ENCODE data around the gene PRR13.
A peak's percentile ranks its signal among the peaks of the same experiment; 100 is the strongest.
"Not testable (repeated sequence)": the region's sequence is repeated elsewhere in the genome, so short reads cannot be mapped to it uniquely, and the experiment has no call there.

The PRR13 gene, protein sequence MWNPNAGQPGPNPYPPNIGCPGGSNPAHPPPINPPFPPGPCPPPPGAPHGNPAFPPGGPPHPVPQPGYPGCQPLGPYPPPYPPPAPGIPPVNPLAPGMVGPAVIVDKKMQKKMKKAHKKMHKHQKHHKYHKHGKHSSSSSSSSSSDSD

GRCh38 chr12:53441040-53441833 is at the start of gene PRR13:
TSS of gene PRR13 (plus strand) at chr12:53441734. CDS start at chr12:53442715, 981 bp downstream.
- DNase-seq (ENCODE audit: low read depth in 2 of 2): peak; percentile 98

- no peak for DNase-seq (ENCODE audit: low read depth in 2 of 2)
These were observed 41.6 kb upstream of the PRR13 start for GRCh38 chr12:53399896-53400295.

DNA sequence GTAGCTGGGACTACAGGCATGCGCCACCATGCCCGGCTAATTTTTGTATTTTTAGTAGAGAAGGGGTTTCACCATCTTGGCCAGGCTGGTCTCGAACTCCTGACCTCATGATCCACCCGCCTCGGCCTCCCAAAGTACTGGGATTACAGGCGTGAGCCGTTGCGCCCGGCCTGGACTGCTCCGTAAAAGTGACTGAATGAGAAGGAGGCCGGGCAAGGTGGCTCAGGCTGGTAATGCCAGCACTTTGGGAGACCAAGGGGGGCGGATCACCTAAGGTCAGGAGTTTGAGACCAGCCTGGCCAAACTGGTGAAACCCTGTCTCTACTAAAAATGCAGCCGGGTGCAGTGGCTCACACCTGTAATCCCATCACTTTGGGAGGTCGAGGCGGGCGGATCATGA is 39.2 kb upstream of the PRR13 start:
- DNase-seq (ENCODE audit: low read depth in 2 of 2): not testable (repeated sequence)

DNA sequence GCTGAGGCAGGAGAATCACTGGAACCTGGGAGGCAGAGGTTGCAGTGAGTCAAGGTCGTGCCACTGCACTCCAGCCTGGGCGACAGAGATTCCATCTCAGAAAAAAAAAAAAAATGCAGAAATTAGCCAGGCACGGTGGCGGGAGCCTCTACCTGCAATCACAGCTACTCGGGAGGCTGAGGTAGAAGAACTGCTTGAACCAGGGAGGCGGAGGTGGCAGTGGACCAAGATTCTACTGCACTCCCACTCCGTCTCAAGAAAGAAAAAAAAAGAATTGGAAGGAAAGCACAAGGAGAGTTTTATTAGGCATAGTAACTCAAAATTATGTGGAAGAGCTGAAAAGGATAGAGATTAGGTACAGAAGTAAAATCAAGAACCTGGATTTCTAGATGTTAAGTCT is 38.7 kb upstream of the PRR13 start:
- DNase-seq (ENCODE audit: low read depth in 2 of 2): no peak

DNA sequence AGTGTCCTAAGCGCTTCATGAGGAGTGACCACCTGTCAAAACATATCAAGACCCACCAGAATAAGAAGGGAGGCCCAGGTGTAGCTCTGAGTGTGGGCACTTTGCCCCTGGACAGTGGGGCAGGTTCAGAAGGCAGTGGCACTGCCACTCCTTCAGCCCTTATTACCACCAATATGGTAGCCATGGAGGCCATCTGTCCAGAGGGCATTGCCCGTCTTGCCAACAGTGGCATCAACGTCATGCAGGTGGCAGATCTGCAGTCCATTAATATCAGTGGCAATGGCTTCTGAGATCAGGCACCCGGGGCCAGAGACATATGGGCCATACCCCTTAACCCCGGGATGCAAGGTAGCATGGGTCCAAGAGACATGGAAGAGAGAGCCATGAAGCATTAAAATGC is 30.6 kb upstream of the PRR13 start:
- no peak for DNase-seq (ENCODE audit: low read depth in 2 of 2)

DNA sequence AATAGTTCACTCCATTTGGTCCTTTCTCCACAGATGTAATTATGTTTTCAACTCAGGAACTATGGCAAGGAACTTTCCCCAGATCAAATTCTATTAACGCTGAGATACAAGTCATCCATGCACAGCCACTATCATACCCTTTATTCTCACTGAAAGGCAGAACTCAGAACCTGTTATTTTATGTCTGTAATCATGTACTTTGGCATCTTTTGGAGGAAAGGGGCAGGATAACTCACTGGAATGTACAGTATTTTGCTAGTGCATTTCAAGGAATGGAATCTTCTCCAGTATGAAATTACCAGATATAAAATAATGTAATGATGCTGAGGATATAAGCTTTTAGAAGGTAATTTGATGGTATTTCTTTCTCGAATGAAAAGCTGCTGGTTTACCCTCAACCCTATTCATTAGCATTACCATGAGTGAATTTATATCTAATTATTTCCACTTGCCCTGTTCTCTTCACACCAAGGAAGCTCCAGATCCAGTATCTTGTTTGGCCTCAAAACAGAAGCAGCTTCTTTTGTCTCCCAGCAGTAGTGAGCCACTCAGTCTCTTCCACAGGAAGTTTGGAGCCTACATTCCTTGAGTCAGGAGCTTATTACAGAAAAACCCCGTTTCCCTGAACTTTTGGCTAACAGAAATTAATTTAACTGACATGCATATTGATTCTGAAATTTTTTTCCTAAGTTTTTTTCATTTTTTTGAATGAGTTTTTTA is 27.9 kb upstream of the PRR13 start:
- DNase-seq (ENCODE audit: low read depth in 2 of 2): no peak

- DNase-seq (ENCODE audit: low read depth in 2 of 2): no peak
These were observed 26.6 kb upstream of the PRR13 start for GRCh38 chr12:53414756-53415417.

- DNase-seq (ENCODE audit: low read depth in 2 of 2): not testable (repeated sequence)
These were observed 25.7 kb upstream of the PRR13 start for GRCh38 chr12:53415752-53416389.

DNA sequence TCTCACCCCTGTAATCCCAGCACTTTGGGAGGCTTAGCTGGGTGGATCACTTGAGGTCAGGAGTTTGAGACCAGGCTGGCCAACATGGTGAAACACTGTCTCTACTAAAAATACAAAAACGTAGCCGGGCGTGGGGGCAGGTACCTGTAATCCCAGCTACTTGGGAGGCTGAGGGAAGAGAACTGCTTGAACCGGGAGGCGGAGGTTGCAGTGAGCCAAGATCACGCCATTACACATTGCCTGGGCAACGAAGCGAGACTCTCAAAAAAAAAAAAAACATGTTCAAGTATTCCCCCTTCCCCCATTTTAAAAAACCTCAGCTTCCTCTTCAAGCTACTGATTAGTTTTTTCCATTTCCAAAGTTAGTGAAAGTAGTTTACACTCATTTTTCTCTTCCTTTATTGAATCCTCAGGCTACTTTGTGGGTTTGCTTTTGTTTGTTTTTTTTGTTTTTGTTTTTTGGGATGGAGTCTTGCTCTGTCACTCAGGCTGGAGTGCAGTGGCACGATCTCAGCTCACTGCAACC is 24.2 kb upstream of the PRR13 start:
- not testable (repeated sequence) for DNase-seq (ENCODE audit: low read depth in 2 of 2)

DNA sequence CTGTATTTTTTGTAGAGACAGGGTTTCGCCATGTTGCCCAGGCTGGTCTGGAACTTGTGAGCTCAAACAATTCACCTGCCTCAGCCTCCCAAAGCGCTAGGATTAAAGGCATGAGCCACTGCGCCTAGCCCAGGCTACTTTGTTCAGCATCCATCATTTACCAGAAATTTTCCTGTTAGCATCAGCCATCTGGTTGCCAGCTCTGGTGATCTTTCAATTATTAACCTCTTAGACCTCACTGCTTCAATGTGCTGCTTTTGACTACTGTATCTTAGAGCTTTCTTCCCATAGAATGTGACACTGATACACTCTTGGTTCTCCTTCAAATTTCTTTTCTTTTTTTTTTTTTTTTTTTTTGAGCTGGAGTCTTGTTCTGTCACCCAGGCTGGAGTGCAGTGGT is 23.3 kb upstream of the PRR13 start:
- no peak for DNase-seq (ENCODE audit: low read depth in 2 of 2)

DNA sequence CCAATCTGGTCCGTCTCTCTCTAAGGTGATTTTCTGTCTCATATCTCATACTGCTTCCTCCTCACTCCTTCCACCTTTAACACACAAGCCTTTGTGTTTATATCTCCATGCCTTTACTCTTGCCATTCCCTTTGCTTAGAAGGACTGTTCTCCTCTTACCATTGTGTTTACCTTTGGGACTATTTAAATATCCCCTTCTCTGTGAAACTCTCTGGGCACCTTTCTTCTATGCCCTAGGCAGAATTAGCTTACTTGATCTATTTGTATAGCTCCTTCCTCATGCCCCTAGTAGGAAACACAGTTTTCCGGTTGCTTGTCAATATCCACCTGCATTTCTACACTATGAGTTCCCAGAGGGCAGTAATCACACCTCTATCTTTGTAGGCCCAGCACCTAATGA is 21.8 kb upstream of the PRR13 start:
- no peak for DNase-seq (ENCODE audit: low read depth in 2 of 2)

DNA sequence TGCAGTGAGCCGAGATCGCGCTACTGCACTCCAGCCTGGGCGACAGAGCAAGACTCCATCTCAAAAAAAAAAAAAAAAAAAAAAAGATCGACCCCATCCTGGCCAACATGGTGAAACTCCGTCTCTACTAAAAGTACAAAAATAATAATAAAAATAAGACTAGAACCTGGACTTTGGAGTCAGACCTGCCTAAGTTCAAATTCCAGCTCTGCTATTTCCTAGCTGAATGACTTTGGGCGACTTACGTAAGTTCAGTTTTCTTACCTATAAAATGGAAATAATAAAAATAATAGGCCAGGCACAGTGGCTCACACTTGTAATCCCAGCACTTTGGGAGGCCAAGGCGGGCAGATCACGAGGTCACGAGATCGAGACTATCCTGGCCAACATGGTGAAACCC is 19.3 kb upstream of the PRR13 start:
- not testable (repeated sequence) for DNase-seq (ENCODE audit: low read depth in 2 of 2)

DNA sequence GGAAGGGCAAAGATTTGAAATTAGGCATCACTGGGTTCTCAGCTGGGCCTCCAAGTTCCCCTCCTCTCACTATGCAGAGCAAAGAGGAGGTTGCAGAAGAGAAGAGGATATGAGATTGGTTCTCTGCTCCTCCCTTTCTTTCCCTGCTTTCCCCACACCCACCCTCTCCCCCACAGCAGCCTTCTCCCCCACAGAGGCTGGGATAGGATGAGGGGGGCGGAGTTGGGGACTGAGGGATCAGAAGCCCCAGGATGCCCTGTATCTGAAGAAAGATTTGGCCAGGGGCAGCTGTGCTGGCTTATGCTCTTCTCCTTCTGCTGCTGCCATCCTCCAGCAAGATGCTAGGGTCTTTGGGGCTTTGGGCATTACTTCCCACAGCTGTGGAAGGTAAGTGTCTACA is 17.9 kb upstream of the PRR13 start, which contains the start of gene AMHR2:
Gene AMHR2, plus strand, starts transcription at position 259 of the 400 bp plus-strand sequence. Its CDS starts 80 bp downstream, at position 339.
- DNase-seq (ENCODE audit: low read depth in 2 of 2): no peak

- DNase-seq (ENCODE audit: low read depth in 2 of 2): no peak
These were observed 16.7 kb upstream of the PRR13 start for GRCh38 chr12:53424626-53425514.

GRCh38 chr12:53425515-53426150 is 15.9 kb upstream of the PRR13 start:
- no peak for DNase-seq (ENCODE audit: low read depth in 2 of 2)

DNA sequence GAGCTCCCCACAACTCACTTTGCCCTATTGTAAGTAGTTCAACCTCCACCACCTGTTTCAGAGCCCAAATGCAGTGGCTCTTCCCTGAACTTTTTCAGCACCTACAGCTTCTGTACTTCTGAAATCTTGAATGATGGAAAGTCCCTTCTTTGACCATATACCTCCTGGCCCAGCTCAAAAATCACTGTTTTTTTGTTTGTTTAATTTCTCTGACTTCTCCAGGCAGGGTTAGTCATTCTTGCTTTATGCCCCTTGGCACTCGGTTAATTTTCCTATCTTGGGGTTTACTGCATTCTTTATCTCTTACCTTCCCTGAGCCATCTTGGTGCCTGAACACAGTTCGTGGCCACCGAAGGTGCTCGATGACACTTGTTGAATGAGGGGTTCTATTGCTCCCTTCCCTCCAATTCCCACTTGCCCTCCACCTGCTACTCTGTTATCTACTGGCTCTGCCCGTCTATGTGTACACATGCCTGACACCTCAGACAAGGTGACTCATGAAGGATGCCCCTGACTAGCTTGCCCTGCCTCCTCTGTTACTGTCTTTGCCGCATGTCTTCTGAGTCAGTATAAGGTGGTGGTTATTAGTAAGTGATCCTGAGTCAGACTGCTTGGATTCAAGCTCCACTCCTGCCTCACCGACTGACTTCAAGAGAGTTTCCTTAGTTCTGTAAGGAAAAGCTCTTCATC is 13.5 kb upstream of the PRR13 start:
- DNase-seq (ENCODE audit: low read depth in 2 of 2): peak; percentile 23 to 36

DNA sequence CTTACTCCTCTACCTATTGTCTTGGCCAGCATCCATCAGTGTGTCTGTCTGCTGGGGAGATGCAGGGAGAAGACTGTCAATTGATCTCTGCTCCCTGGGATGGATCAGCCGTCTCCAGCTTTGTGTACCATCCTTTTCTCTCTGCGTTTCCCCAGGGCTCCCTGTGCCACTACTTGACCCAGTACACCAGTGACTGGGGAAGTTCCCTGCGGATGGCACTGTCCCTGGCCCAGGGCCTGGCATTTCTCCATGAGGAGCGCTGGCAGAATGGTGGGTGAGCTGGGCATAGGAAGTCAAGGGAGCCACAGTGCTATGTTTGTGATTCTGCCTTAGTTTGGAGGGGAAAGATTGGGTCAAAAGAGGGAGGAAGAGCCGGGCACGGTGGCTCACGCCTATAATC is 12.8 kb upstream of the PRR13 start:
- DNase-seq (ENCODE audit: low read depth in 2 of 2): no peak

GRCh38 chr12:53430116-53430515 is 11.4 kb upstream of the PRR13 start:
- no peak for DNase-seq (ENCODE audit: low read depth in 2 of 2)

DNA sequence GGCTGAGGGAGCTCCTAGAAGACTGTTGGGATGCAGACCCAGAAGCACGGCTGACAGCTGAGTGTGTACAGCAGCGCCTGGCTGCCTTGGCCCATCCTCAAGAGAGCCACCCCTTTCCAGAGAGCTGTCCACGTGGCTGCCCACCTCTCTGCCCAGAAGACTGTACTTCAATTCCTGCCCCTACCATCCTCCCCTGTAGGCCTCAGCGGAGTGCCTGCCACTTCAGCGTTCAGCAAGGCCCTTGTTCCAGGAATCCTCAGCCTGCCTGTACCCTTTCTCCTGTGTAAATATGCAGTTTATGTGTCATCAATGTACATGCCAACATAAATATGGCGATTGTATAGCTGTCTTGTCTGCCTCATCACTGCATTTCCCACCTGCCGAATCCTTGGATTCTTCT is 10.3 kb upstream of the PRR13 start:
- no peak for DNase-seq (ENCODE audit: low read depth in 2 of 2)

All from stimulated activated CD8-positive, alpha-beta memory T cell treated with anti-CD3 and anti-CD28 coated beads, Interleukin-15, amount 100 ng/mL, for 48 hours (primary cell).